Smooth muscle cell of the coronary artery (primary cell): ENCODE data around the gene CETP. TPM values are rescaled to one million over a fixed set of nuclear protein-coding genes. Genes with fewer than 3 reads are reported as not detected.

ENCODE experiments used
- total RNA-seq: library from RNA; depleted of rRNA; stranded (reverse); fragments of >200 nt; gene quantifications from 2 replicates; pipeline ENCODE4 v1.2.3, GENCODE V29; 2014; ENCODE audit warnings: low replicate concordance

Gene CETP
- 0.15 and 0.23 TPM in 2 replicates for total RNA-seq

GRCh38 chr16:56961851-56962281, at the start of gene CETP:
CETP (plus strand) TSS chr16:56961950; CDS start chr16:56961980, 30 bp downstream.

GRCh38 chr16:56931892-56932720, 29.6 kb upstream of the CETP start, which contains the start of gene HERPUD1:
HERPUD1 (plus strand) TSS chr16:56932142; CDS start chr16:56932245, 103 bp downstream.

GRCh38 chr16:56988948-56989945, 27.5 kb downstream of the CETP start, which contains the start of gene NLRC5:
NLRC5 (plus strand) TSS chr16:56989557; CDS start chr16:57020713, 31,156 bp downstream.

Other genes starting within 250 kb of the CETP start
- 42.6 and 72.0 TPM in 2 replicates for gene NUP93, start 231.8 kb upstream of the CETP start, total RNA-seq
- under 0.01 TPM in 1 of 2 replicates, not detected in the other for gene SLC12A3, start 96.7 kb upstream of the CETP start, total RNA-seq
- 101 and 110 TPM in 2 replicates for gene HERPUD1, start 29.8 kb upstream of the CETP start, total RNA-seq
- 5.3 and 18.0 TPM in 2 replicates for gene NLRC5, start 27.6 kb downstream of the CETP start, total RNA-seq
- 17.1 and 21.0 TPM in 2 replicates for gene CPNE2, start 130.6 kb downstream of the CETP start, total RNA-seq
- gene PSME3IP1, start 224.1 kb downstream of the CETP start, total RNA-seq, result 32.4 and 65.8 TPM in 2 replicates
- gene RSPRY1, start 224.4 kb downstream of the CETP start, total RNA-seq, result 52.1 and 58.3 TPM in 2 replicates